Activated T-cell treated with anti-CD3 and anti-CD28 coated beads for 24 hours (primary cell): ENCODE results near the gene THRB.

Experiments used
- DNase-seq: peaks from one replicate; pipeline ENCODE4 v3.0.0-alpha.2; 2020; ENCODE audit warnings: low read depth

The THRB gene

GRCh38 chr3:24305795-24306467 lies 188.7 kb downstream of the THRB start:
- DNase-seq, result no peak

- DNase-seq, result no peak
Observed at GRCh38 chr3:24303057-24303754, 191.4 kb downstream of the THRB start.

GRCh38 chr3:24302396-24302795 lies 192.3 kb downstream of the THRB start:
- no peak for DNase-seq

- DNase-seq, result no peak
Observed at GRCh38 chr3:24300949-24301348, 193.7 kb downstream of the THRB start.

- DNase-seq, result no peak
Observed at GRCh38 chr3:24299806-24300626, 194.6 kb downstream of the THRB start.

- DNase-seq, result no peak
Observed at GRCh38 chr3:24299246-24299805, 195.3 kb downstream of the THRB start.

- DNase-seq, result no peak
Observed at GRCh38 chr3:24296441-24297205, 198.0 kb downstream of the THRB start.

- no peak for DNase-seq
Observed at GRCh38 chr3:24294150-24294549, 200.5 kb downstream of the THRB start.

GRCh38 chr3:24291646-24292045 lies 203.0 kb downstream of the THRB start:
- DNase-seq, result no peak

- no peak for DNase-seq
Observed at GRCh38 chr3:24290596-24290995, 204.1 kb downstream of the THRB start.

- DNase-seq, result no peak
Observed at GRCh38 chr3:24288496-24289236, 206.0 kb downstream of the THRB start.

- DNase-seq, result no peak
Observed at GRCh38 chr3:24287755-24288450, 206.7 kb downstream of the THRB start.

GRCh38 chr3:24286405-24286804 lies 208.2 kb downstream of the THRB start:
- DNase-seq, result no peak

- DNase-seq, result no peak
Observed at GRCh38 chr3:24278543-24278942, 216.1 kb downstream of the THRB start.

GRCh38 chr3:24273491-24273890 lies 221.2 kb downstream of the THRB start:
- DNase-seq, result no peak

GRCh38 chr3:24272875-24273274 lies 221.8 kb downstream of the THRB start:
- DNase-seq, result no peak

- DNase-seq, result no peak
Observed at GRCh38 chr3:24272408-24272807, 222.2 kb downstream of the THRB start.

- DNase-seq, result no peak
Observed at GRCh38 chr3:24271228-24271627, 223.4 kb downstream of the THRB start.

GRCh38 chr3:24270744-24271143 lies 223.9 kb downstream of the THRB start:
- DNase-seq, result no peak

GRCh38 chr3:24270204-24270691 lies 224.4 kb downstream of the THRB start:
- no peak for DNase-seq
